ENCODE measurements around the gene ACVRL1. TPM values are rescaled to one million over a fixed set of nuclear protein-coding genes. Genes with fewer than 3 reads are reported as not detected.

ACVRL1 gene
- total RNA-seq, 4 donors from 2014 or later: 31.2 to 43.4 (median 39.0) TPM

GRCh38 chr12:51911788-51912711 is 4.7 kb downstream of the ACVRL1 start:
- TF ChIP-seq POLR2AphosphoS5 (IDR thresholded peaks at IDR 0.05): no peak
- no peak for TF ChIP-seq POLR2A (IDR thresholded peaks at IDR 0.05)

GRCh38 chr12:51913071-51914033 is 6.0 kb downstream of the ACVRL1 start:
- Histone ChIP-seq H3K36me3 (peaks cover 9% of the 10 kb centered on the region), H3K27ac (no peak overlapping the region), H3K9me3 (no peaks in the 10 kb centered on the region), H3K4me1 (peaks cover 61% of the 10 kb centered on the region), H3K27me3 (no peaks in the 10 kb centered on the region), H3K4me3 (peak overlapping the region; percentile 28)
- TF ChIP-seq POLR2A (IDR thresholded peaks at IDR 0.05) (no peak), POLR2AphosphoS5 (IDR thresholded peaks at IDR 0.05) (no peak), EP300 (IDR thresholded peaks at IDR 0.05) (no peak), CTCF (IDR thresholded peaks at IDR 0.05) (no peak)
- DNase-seq (ENCODE audit: low spot score in 2 of 2): peak in 1 of 2 donors; percentile 64
- WGBS: 79% methylated on average over 25 of the region's 30 CpGs

More at GRCh38 chr12:51911788-51912711, 4.7 kb downstream of the ACVRL1 start:
- Histone ChIP-seq H3K4me1 (peaks cover 64% of the 10 kb centered on the region), H3K9me3 (no peaks in the 10 kb centered on the region), H3K4me3 (peak overlapping the region; percentile 28), H3K36me3 (peaks cover 9% of the 10 kb centered on the region), H3K27ac (peak overlapping the region; percentile 19), H3K27me3 (peaks cover 8% of the 10 kb centered on the region)
- DNase-seq (ENCODE audit: low spot score in 2 of 2): peak in 1 of 2 donors; percentile 71
- WGBS: 26% methylated on average over 4 of the region's 8 CpGs

GRCh38 chr12:51914034-51914923 is 7.0 kb downstream of the ACVRL1 start:
- H3K4me1 ChIP-seq: peaks cover 52% of the 10 kb centered on the region
- no peak overlapping the region for H3K27ac ChIP-seq
- TF ChIP-seq EP300 (IDR thresholded peaks at IDR 0.05) (no peak), POLR2A (IDR thresholded peaks at IDR 0.05) (no peak), POLR2AphosphoS5 (IDR thresholded peaks at IDR 0.05) (no peak), CTCF (IDR thresholded peaks at IDR 0.05) (no peak)
- 76% methylated on average over 17 of the region's 17 CpGs for WGBS
- H3K9me3 ChIP-seq: no peaks in the 10 kb centered on the region
- peaks cover 16% of the 10 kb centered on the region for H3K36me3 ChIP-seq
- no peaks in the 10 kb centered on the region for H3K27me3 ChIP-seq
- DNase-seq (ENCODE audit: low spot score in 2 of 2): peak in 1 of 2 donors; percentile 47
- H3K4me3 ChIP-seq: no peak overlapping the region

GRCh38 chr12:51915003-51915625 is 7.8 kb downstream of the ACVRL1 start:
- Histone ChIP-seq H3K4me1 (peaks cover 43% of the 10 kb centered on the region), H3K27me3 (no peaks in the 10 kb centered on the region), H3K36me3 (peaks cover 21% of the 10 kb centered on the region), H3K4me3 (no peak overlapping the region), H3K27ac (no peak overlapping the region), H3K9me3 (no peaks in the 10 kb centered on the region)
- WGBS: 89% methylated on average over 14 of the region's 28 CpGs
- no peak for TF ChIP-seq CTCF (IDR thresholded peaks at IDR 0.05)
- no peak for TF ChIP-seq EP300 (IDR thresholded peaks at IDR 0.05)
- no peak for TF ChIP-seq POLR2A (IDR thresholded peaks at IDR 0.05)
- no peak for TF ChIP-seq POLR2AphosphoS5 (IDR thresholded peaks at IDR 0.05)
- peak in 1 of 2 donors; percentile 55 for DNase-seq (ENCODE audit: low spot score in 2 of 2)

Data from suprapubic skin (tissue), 4 donors.